Posterior vena cava (tissue), 2 donors: ENCODE measurements around the gene ABHD12. TPM values are rescaled to one million over a fixed set of nuclear protein-coding genes. Genes with fewer than 3 reads are reported as not detected.
"Not testable (repeated sequence)": the region's sequence is repeated elsewhere in the genome, so short reads cannot be mapped to it uniquely, and the experiment has no call there.

Source experiments
- DNase-seq: peaks from one replicate; pipeline ENCODE4 v3.0.0-alpha.2; 2020; ENCODE audit warnings: low spot score
- intact Hi-C, 2 donors: fragments of 100-400 bp; cut with DNase I; formaldehyde crosslinking; loops; one replicate each; pipeline versions ENCODE4 v1.14.1 to v1.14.2; 2022 to 2023
- total RNA-seq, 2 donors: library from RNA; stranded (reverse); fragmentation: NEBNext Ultra II Directional; extraction: Animal tissue kit (Norgen Biotek cat#: 25700); gene quantifications; one replicate each; pipeline ENCODE4 v1.2.1, GENCODE V29; 2021
- donor health status: DM: yes; HTN: yes; CAD: no.
- donor health status: DM: yes; HTN: yes; CAD: no.

The ABHD12 gene
- total RNA-seq, 2 donors from 2014 or later = 29.3 to 32.7 TPM

DNA sequence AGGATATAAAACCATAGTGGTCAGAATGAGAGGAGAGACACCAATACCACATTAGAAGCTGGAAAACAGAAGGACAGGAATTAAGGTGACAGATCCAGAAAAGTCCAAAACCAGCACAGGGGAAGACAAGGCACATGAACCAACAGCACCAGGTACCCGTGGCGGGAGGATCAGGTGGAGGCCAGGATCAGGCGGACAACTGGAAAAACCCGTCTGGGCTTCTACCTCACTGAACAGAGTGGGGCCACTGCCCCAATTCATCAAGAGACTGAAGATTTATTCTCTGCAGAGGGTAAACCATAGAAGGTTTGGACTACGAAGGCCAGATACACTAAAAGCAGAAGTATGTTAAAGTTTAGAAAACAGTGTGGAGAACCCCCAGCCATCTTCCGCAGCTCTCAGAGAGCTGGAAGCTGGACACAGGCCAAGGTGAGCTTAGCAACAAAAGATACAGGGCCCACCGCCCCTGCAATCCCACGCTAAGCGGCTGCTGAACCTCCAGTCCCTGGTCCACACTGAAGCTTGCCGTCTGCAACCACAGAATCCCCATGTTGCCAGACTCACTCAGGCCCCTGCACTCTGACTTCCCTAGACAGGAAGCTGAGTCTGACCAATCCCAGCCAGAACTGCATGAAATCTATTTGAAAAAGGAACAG, 29.9 kb downstream of the ABHD12 start:
- DNase-seq = no peak
- intact Hi-C loops = no loop called here

DNA sequence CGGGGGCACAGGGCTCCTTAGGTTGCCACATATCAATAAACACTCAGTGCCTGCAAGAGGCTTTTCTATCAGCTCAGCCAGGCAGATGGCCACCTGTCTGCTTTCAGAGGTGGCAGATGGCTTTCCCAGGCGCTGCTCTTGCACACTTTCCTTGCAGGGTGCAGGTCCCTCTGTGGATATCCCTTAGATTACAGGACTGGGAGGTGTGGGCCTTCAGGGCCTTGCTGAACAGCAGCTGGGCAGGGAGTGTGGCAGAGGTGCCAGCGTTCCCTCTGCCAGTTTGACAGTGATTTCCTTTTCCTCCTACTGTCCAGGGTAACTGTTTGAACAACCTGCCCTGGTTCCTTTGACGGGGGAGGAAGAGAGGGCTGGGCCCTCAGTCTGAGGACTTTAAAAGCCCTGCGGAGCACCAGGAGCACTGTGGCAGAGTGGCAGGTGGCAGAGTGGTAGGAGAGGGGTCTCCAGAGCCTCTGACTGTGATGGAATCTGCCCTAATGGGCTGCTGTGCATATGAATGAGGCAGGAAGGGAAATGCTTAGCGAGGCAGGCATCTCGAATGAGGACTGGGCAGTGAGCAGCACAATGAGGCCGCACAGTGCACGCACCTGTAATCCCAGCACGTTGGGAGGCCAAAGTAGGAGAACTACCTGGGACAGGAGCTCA, 34.2 kb downstream of the ABHD12 start:
- intact Hi-C loops = no loop called here
- DNase-seq = no peak

DNA sequence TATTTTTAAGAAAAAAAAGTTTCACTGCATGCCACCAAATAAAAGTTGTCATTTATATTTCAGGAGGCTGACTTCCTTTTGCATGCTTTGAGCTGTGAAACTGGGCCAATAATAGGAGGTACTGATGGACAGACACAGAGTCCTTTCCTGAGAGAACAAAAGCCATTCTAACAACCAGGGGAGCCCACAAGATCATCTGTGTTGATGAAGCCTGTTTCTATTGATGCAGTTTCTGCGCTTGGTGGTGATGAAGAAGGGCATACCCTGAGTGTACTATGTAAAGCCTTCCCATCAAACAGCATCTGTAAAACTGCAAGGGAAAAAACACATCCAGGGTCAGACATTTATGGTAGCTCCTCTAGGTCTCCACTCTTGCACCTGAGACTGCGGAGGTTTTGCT, 34.8 kb downstream of the ABHD12 start:
- DNase-seq = no peak
- intact Hi-C loops = no loop called here

GRCh38 chr20:25355011-25355595, 35.5 kb downstream of the ABHD12 start:
- intact Hi-C loops = no loop called here
- DNase-seq = no peak

DNA sequence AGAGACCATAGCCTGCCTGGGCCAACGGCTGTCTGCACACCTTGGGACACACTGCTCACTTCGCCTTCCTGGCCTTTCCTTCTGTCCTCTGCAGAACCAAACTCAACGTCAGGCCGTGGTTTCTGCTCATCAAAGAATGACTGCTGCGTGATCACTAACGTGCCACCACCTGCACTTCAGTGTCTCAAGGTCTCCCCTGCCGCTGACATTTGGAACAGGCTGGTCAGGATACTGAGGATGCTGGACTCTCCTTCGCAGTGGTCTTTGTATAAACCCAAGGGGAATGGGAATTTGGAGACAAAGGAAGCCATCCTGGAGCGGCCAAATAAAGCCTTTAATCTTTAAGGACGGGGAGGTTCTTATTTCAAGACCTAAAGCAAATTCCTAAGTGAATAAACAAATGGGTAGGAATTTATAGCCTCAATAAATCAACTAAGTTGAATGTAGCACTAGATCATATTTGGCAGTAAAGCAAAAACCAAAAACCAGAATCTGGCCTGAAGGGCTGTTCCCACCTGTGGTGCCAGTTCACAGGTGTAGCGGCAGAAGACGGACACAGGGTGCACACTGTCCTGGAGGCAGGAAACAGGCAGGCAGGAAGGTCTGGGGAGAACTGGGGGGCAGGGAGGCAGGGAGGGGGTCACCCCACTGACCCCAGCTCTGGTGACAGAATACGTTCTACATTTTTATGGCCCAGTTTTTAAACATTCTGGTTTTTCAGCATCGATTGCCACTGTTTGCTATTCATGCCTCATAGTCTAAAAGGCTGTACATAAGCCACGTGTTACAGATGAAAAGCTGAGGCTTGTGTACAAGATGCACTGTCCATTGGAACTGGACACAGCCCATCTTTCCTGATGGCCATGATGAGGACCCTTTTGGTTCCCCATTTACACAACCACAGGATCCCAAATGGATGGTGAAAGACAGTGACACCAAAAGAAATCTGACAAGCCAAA, 36.6 kb downstream of the ABHD12 start:
- intact Hi-C loops = no loop called here
- DNase-seq = no peak

DNA sequence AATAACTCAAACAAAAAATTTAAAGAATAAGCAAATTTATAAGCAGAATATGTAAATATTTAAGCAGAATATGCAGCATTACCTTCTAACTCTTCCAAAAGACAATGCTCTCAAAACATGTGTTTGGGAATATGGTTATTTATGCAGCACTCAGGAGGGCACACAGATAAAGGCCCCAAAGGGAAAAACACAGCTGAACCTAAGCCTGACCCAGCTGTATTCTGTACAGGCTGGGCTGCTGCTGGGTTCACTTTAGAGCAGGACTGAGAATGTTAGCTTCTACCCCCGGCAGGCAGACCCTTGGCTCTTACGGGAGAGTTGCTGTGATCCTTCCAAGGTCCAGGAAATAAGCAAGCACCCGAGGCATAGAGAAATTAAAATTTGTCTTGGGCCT, 37.3 kb downstream of the ABHD12 start:
- intact Hi-C loops = no loop called here
- DNase-seq = no peak

- intact Hi-C loops = no loop called here
- DNase-seq = no peak
Observed at GRCh38 chr20:25352746-25353145, 37.9 kb downstream of the ABHD12 start.

DNA sequence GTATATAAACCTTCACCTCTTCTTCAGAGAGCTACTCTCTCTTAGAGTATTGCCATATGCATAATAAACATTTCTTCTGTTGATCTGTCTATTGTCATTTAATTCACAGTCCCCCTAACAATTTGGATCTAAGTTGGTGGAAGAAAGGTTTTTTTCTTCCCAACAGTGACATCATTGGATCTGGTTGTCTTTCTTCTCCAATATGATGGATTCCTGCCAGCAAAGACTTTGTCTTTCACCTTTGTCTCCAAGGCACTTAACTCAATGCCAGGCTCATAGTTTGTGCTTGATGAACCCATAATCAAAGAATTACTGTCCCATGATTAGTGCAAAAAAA, 39.6 kb downstream of the ABHD12 start:
- no peak for DNase-seq
- intact Hi-C loops = no loop called here

- intact Hi-C loops = no loop called here
- no peak for DNase-seq
Observed at GRCh38 chr20:25346349-25346748, 44.3 kb downstream of the ABHD12 start.

DNA sequence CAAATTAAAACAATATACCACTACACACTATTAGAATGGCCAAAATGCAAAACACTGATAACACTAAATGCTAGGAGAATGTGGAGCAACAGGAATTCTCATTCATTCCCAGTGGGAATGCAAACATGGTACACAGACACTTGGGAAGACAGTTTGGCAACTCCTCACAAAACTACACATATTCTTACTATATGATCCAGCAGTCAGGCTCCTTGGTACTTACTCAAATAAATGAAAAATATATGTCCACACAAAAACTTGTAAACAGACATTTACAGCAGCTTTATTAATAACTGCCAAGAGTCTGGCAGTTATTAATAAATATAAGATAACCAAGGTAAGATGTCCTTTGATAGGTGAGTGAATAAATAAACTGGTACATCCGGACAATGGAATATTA, 44.9 kb downstream of the ABHD12 start:
- intact Hi-C loops = no loop called here

DNA sequence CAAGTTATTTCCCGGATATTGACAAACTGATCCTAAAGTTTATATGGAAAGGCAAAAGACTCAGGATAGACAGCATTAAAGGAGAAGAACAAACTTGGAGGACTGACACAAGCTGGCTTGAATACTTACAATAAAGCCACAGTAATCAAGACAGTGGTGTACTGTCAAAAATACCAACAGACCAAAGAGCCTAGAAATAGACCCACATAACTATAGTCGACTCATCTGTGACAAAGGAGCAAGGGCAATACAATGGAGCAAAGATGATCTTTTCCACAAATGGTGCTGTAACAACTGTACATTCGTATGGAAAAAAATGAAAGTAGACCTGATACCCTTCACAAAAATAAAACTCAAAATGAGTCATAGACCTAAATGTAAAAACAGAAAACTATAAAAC, 46.0 kb downstream of the ABHD12 start:
- no peak for DNase-seq
- intact Hi-C loops = no loop called here

More for the DNA sequence above, 44.9 kb downstream of the ABHD12 start:
- no peak for DNase-seq

- DNase-seq = no peak
- intact Hi-C loops = no loop called here
Observed at GRCh38 chr20:25341716-25342680, 48.6 kb downstream of the ABHD12 start.

- intact Hi-C loops = no loop called here
- no peak for DNase-seq
Observed at GRCh38 chr20:25340380-25340779, 50.3 kb downstream of the ABHD12 start.

DNA sequence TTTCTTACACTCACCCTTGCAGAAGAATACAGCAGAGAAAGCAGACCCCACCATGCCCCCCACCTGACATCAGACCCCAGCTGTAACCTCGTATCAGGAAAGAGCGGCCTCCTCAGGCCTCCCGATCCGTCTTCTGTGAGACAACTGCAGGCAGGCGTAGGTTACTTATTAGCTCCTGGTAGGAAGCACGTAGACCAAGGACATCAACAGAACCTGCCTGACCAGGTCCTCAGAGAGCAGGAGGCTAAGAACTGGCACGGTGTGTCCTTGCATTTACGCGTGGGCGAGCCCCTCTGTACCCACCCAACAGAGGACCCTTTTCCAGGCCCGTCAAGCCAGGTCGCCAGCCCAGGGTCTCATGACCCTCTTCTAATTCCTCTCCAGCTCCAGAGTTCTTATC, 51.0 kb downstream of the ABHD12 start:
- intact Hi-C loops = no loop called here
- DNase-seq = no peak

- intact Hi-C loops = no loop called here
- no peak for DNase-seq
Observed at GRCh38 chr20:25338112-25339023, 52.3 kb downstream of the ABHD12 start.

DNA sequence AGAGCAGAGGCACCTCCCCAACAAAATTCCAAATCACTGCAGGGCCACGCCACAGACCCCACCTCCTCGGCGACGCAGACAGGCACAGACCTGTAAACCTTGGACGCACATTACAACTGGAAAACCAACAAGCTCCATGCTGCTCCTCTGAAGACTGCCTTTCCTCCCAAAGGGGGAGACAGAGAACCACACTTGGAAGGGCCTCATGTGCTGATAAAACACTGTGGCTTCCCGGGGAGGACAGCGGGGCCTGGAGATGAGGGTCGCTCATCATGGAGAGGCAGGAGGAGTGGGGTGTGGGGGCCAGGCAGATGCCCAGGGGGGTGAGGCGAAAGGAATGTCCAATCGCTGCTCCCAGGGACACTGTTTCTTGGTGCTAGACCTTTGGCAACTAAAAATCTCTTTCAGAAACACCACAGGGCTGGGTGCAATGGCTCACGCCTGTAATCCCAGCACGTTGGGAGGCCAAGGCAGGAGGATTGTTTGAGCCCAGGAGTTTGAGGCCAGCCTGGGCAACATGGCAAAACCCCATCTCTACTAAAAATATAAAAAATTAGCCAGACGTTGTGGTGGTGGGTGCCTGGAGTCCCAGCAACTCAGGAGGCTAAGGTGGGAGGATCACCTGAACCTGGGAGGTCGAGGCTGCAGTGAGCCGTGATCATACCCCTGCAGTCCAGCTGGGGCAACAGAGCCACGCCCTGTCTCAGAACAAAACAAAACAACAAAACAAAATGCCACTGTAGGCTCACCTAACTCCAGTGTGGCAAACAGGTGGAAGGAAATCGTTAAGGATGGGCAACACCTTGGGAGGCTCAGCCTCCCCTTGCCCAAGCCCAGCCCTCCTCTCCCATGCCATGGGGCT, 53.8 kb downstream of the ABHD12 start:
- intact Hi-C loops = no loop called here
- no peak for DNase-seq

DNA sequence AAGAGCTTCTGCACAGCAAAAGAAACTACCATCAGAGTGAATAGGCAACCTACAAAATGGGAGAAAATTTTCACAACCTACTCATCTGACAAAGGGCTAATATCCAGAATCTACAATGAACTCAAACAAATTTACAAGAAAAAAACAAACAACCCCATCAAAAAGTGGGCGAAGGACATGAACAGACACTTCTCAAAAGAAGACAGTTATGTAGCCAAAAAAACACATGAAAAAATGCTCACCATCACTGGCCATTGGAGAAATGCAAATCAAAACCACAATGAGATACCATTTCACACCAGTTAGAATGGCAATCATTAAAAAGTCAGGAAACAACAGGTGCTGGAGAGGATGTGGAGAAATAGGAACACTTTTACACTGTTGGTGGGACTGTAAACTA, 55.7 kb downstream of the ABHD12 start:
- DNase-seq, intact Hi-C loops: not testable (repeated sequence)
